ENCODE data around the gene WASF2.
"Not testable (repeated sequence)": the region's sequence is repeated elsewhere in the genome, so short reads cannot be mapped to it uniquely, and the experiment has no call there.

Gene WASF2

GRCh38 chr1:27447883-27448282 is 42.1 kb downstream of the WASF2 start:
- DNase-seq, result no peak

- no peak for DNase-seq
Measured at GRCh38 chr1:27447399-27447798, 42.6 kb downstream of the WASF2 start.

- no peak for DNase-seq
Measured at GRCh38 chr1:27446496-27447020, 43.4 kb downstream of the WASF2 start.

- no peak for DNase-seq
Measured at GRCh38 chr1:27445177-27445936, 44.6 kb downstream of the WASF2 start.

- DNase-seq, result no peak
Measured at GRCh38 chr1:27444632-27445031, 45.3 kb downstream of the WASF2 start.

- DNase-seq, result no peak
Measured at GRCh38 chr1:27439150-27439549, 50.8 kb downstream of the WASF2 start.

- DNase-seq, result no peak
Measured at GRCh38 chr1:27438621-27439061, 51.3 kb downstream of the WASF2 start.

GRCh38 chr1:27436204-27437159 is 53.5 kb downstream of the WASF2 start:
- no peak for DNase-seq

- no peak for DNase-seq
Measured at GRCh38 chr1:27435566-27436203, 54.3 kb downstream of the WASF2 start.

- no peak for DNase-seq
Measured at GRCh38 chr1:27433706-27434105, 56.3 kb downstream of the WASF2 start.

- not testable (repeated sequence) for DNase-seq
Measured at GRCh38 chr1:27432725-27433124, 57.2 kb downstream of the WASF2 start.

- no peak for DNase-seq
Measured at GRCh38 chr1:27431601-27431940, 58.4 kb downstream of the WASF2 start.

GRCh38 chr1:27430903-27431600 is 58.9 kb downstream of the WASF2 start:
- DNase-seq, result no peak

- no peak for DNase-seq
Measured at GRCh38 chr1:27429029-27429425, 60.9 kb downstream of the WASF2 start.

GRCh38 chr1:27428316-27429028 is 61.5 kb downstream of the WASF2 start:
- DNase-seq, result peak; percentile 26

- no peak for DNase-seq
Measured at GRCh38 chr1:27427816-27428315, 62.1 kb downstream of the WASF2 start.

GRCh38 chr1:27427329-27427728 is 62.6 kb downstream of the WASF2 start:
- no peak for DNase-seq

GRCh38 chr1:27423709-27424108 is 66.3 kb downstream of the WASF2 start:
- no peak for DNase-seq

- DNase-seq, result no peak
Measured at GRCh38 chr1:27418326-27419185, 71.4 kb downstream of the WASF2 start.

- no peak for DNase-seq
Measured at GRCh38 chr1:27417713-27418112, 72.3 kb downstream of the WASF2 start.

Measured in activated naive CD4-positive, alpha-beta T cell treated with anti-CD3 and anti-CD28 coated beads, Interleukin-2, amount 50 U/mL, for 16 hours (primary cell).